Anterior cingulate cortex (tissue), 58 donors: ENCODE data around the gene MAGI1.
A peak's percentile ranks its signal among the peaks of the same experiment; 100 is the strongest.
"Not testable (repeated sequence)": the region's sequence is repeated elsewhere in the genome, so short reads cannot be mapped to it uniquely, and the experiment has no call there.

Experiments
- DNase-seq, 58 donors: peaks; one replicate each; lab custom pipeline; 2025; lab: John Stamatoyannopoulos, UW

The MAGI1 gene

DNA sequence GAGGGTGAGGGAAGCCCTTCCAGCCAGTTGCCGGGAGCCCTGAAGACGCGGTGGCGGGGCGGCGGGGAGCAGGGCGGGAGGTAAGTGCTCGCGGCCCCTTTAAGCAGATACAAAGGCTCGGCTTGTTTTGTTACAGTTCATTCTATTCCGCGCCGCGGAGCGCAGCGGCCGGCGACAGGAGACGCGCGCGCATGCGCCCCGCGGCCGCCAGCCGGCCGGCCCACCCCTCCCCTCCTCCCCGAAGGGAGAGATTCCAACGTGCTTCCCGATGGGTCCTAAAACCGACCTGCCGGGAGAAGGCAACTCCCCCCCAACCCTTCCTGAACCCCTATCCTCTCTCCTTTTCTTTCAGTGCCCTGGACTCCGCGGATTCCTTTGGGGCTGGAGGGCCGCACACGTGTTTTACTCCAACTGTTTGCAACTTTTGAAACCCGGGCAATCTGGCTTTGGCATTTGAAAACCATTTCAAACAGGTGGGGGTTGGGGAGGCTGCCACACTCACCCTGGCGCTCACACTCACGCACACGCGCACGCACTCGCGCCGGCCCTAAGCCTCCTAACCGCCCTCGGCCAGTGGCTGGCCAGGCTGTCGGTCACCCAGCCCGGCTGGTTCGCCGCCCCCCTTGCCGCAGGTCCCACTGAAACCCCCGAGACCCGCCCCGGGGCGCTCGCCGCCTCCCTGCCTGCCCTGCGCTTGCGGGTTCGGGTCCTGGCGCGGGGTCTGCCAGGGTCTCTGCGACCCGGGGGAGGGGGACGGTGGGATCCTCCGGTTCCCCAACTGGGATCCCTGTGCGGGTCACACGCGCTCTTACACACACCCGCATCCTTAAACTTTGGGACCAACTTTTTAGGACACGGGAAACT, at the start of gene MAGI1:
MAGI1 (minus strand) TSS at position 193 of the 864 bp plus-strand sequence. CDS start 610 bp downstream, outside the sequence.
- DNase-seq: peak; percentile 36 to 95 (median 90)

DNA sequence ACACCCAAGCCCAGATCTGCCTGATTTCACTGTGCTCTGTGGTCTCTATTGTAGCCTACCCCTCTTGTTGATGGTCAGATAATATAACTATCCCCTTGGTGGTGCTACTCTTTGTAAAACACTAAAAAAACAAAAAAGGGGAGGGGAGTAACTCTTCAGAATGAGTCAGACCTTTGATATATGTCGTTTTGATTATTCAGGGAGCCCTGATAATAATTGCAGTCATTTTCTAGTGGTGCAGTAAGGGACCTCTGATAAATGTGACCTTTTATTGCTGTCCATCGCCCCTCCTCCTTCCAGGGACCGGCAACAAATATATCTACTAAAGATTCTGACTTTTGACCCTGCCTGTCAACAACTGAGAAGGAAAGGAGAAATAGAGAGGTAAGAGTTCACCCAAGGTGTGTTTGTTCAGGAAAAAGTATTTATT, 45.1 kb upstream of the MAGI1 start:
- no peak for DNase-seq

DNA sequence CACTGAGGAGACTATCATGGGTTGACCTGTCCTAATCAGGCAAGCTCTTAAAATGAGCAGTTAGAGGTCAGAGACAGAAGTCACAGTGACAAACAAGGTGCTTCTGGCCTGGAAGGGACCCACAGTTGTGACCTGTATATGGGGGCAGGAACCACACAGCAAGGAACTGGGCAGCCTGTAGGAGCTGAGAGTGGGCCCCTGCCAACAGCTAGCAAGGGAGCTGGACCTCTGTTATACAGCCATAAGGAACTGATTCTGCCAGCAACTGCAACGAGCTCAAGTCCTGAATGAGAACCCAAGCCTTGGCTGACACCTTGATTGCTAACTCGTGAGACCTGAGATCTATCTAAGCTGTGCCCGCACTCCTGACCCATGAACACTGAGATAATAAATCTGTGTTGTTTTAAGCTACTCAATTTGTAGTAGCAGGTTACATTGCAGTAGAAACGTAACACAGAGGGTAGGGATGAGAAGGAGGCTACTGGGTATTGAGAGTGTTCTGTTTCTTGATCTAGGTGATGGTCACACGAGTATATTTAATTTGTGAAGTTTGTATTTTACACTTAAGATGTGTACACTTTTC, 44.5 kb upstream of the MAGI1 start:
- DNase-seq: no peak

DNA sequence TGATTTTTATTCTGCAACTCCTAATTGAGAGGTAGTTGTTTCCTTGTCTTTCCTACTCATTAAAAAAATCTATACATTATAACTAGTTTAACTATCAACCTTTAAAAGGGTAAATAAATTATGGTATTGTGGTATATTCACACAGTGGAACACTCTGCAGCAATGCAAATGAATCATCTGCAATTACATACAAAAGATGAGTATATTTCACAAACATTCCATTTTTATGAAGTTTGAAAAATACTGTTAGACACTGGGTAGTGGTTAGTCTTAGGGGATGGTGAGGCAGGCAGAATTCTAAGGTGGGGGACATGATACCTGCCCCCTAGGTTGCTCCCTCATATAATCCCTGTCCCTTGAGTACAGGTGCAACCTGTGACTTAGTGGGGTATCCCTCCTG, 44.0 kb upstream of the MAGI1 start:
- no peak for DNase-seq

DNA sequence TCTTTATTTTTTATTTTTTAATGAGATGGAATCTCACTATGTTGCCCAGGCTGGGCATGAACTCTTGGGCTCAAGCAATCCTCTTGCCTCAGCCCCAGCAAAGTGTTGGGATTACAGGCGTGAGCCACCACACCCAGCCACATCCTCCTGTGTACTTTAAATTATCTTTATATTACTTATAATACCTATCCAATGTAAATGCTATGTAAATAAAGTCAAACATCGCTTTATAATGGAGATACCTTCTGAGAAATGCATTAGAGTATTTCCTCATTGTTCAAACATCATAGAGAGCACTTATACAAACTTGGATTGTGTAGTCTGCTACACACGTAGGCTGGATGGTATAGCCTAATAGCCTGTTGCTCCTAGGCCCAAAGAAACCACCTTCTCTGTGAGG, 41.4 kb upstream of the MAGI1 start:
- no peak for DNase-seq

DNA sequence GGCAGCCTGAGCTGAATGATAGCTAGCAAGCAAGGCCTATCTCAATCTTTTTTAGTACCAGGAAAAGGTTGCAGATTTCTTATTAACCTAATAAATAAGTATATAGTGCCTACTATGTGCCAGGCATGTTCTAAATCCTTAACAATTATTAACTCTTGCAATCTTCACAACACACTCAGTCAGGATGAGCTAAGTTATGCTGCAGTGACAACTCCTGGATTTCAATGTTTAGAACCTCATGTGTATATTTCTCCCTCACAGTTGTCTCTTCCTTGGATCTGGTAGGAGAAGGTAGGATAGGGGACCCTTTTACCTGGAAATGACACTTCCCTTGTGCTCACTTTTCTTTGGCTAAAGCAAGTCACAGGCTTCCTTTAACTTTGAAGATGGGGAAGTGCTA, 39.3 kb upstream of the MAGI1 start:
- no peak for DNase-seq

DNA sequence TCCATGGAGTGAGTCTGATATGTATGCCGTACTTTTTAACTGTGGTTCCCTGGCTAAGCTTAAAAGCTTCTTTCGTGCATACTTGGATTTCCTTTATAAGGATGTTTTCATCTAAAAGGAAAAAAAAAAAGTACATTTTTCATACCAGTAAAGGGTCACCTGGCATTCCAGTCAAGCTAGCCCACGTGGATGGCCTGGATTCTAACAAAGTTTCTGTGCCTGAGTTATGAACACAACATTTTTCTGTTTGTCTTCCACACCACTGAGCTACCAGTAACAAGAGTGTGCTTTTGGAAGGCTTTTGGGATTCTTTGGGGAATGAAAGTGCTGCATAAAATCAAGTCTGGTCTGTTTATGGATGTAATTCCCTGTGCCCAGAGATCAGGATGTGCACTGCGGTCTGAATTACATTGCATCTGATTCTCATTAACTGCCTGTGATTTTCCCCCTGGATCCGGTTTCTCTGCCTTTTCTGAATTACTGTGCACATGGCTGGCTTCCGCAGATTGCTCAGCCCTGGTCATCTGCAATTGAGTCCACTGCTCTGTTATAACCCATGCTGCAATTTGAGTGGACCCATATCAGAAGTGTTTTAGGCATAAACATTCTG, 38.2 kb upstream of the MAGI1 start:
- no peak for DNase-seq

DNA sequence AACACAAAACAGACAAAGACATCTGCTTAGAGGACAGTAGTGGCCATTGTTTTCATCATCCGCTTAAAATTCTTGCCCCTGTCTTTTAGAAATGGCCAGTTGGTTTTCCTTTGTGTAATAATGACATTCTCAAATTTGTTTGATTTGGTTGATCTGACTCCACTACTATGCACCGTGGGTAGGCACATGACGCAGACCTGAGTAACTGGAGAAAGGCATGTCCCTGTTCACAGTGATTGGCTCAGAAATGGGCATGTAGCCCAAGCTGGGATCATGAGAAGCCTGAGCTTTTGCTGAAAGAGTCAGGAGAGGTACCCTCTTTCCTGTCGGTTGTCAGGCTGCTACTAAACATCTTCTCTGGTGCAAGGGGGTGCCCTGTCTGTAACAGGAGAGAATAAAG, 36.6 kb upstream of the MAGI1 start:
- no peak for DNase-seq

DNA sequence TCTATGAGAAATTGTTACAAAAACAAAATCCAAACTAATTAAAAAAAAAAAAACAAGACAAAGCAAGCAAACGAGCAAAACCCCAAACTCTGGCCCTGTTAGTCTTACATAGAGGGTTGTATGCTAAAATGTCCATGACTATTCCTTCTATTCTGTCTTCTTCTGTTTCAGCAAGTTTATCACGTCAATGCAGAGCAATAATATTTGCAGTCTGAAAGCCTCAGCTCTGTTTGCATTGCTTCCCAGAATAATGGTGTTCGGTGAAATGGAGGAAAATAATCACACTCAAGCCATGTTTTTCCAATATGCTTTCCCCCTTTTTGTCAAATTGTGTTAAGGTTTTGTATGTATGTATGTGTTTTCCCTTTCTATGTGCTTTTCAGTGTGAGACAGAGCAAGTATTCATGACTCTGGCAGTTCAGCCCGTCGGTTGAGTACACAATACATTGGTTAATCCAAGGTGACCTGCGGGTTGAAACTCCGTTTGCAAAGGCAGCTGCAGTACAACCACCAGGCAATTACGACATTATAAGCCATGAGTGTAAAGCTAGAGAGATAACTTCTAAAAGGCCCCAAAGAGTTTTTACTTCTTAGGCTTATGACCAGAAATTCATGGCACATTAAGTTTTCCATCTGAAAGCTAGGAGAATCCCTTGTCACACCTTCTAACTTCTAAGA, 34.9 kb upstream of the MAGI1 start:
- DNase-seq: no peak

DNA sequence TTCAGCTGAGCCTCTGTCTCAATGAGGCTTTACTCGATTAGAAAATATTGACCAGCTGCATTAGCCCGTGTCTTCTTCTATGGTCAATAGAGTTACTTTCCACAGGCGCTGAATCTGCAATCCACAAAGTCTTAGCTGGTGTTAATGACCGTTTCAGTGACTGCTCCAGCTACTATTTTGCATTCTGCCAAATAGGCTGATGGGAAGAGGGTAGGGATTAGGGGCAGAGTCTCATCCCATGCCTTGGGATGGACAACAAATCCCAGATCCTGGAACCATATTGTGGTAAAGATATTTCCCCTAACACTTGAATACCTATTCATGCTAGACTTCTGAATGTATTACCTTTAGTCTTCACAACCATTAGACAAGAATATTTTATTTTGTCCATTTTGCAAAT, 29.5 kb upstream of the MAGI1 start:
- DNase-seq: no peak

DNA sequence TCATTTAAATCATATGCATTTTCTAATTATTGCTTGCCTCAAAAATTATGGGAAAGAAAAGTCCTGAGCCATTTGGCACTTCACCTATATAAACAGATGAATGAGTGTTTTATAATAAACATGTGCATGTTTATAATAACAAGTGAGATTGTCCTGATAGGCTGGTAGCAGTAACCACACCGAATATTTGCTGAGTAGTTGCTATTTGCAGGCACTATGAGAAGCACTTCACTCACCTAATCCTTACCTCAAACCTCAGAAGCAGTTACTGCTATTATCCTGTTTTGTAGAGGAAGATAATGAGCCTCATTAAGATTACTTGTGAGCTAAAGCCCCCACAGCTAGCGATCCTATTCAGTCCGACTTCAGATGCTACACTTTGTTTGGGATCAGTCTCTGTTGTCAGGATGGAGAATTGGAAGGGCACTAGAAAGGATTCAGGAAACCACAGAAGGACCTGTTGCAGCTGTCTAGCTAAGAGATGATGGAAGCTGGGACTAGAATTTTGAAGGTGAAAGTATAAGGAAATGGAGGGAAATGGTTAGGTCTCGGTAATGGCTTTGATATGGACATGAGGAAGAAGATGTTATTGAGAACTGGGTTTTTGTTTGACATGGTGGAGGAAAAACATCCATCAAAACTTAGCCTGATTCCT, 28.4 kb upstream of the MAGI1 start:
- no peak for DNase-seq

DNA sequence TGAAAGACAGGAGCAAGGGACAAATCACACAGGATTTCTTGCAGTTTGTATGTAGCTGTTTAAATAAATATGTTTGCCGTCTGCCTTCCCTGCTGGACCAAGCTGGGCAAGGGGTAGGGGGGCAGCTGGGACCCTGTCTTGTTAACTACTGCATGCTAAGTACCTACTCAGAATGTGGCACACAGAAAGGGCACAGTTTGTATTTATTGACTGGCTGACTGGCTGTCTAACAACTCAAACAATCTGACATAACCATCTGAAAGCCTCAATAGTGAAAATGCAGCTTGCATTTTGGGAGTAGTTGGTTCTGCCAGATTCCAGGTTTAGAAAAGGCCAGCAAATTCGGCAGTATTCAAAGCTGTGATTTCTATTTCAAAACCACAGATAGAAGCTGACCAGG, 16.6 kb upstream of the MAGI1 start:
- no peak for DNase-seq

DNA sequence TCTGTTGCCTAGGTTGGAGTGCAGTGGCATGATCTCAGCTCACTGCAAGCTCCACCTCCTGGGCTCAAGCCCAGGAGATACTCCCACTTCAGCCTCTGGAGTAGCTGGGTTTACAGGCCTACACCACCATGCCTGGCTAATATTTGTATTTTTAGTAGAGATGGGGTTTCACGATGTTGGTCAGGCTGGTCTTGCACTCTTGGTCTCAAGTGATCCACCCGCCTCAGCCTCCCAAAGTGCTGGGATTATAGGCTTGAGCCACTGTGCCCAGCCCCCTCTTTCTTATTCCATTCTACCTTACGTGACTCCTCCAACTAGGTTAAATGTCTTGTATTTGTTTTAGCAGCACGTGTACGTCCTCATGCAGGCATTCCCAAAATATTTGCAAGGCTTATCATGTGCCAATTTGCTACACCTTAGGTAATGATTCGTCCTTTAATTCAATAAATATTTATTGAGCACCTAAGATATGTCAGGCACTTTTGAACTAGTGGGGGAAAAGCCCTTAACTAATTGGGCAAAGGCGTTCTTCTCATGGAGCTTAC, 14.9 kb upstream of the MAGI1 start:
- no peak for DNase-seq

DNA sequence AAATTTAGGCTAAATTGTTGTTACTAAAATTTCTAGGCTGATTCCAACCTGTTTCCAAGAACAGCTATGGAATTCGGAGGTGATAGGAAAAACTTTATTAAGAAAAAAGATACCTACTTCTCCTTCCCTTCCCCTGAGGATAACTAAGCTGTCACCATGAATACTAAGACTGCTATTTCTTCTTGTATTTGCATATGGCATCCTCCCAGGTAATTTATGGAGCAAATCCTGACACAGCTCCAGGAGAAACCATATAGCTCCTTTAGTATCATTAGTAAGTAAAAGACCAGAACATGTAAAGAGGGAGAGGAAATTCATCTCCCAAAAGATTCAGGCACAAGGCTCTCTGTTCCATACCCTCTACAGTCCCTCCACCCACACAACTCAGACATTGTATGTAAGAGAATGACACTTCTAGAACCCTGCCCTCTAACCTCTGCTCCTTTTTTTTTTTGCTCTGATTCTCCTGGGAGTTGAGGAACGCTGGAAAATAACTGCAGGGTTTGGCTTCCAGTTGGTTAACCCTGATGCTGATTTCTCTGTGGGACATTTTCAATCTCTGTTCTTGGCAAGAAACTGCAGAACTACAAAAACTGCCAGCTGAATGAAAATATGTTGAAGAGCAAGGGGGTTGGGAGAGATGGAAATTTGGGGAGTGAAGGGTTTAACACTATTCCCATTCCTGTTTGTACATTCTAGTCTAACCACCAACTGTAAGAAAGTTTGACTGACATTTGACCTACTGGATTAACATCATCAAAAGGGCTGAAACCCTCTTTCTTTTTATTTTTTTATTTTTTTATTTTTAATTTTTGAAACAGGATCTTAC, 14.2 kb upstream of the MAGI1 start:
- no peak for DNase-seq

DNA sequence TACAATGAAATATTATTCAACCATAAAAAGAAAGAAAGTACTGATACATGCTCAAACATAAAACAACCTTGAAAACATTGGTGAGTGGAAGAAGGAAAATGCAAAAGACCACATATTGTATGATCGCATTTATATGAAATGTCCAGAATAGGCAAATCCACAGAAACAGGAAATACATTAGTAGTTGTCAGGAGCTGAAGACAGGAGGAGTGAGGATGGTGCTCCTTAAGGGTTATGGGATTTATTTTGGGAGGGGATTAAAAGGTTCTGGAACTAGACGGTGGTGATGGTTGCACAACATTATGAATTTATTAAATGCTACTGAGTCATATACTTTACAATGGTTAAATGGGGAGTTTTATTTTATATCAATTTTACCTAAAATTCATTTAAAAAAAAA, 12.1 kb upstream of the MAGI1 start:
- no peak for DNase-seq

DNA sequence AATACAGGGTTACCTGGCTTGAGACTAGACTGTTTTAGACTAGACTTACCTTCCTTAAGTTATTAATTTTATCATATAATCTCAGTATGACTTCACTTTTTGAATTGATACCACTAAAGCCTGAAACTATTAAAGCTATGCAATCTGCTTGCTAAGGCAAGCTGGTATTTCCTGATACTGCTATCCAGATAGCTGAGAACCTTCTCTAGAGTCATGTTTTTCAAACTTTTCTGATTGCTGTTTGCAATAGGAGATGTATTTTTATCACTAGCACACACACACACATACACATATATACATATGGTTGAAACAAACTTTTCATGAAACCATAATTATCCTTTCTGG, 9.3 kb upstream of the MAGI1 start:
- DNase-seq: no peak

DNA sequence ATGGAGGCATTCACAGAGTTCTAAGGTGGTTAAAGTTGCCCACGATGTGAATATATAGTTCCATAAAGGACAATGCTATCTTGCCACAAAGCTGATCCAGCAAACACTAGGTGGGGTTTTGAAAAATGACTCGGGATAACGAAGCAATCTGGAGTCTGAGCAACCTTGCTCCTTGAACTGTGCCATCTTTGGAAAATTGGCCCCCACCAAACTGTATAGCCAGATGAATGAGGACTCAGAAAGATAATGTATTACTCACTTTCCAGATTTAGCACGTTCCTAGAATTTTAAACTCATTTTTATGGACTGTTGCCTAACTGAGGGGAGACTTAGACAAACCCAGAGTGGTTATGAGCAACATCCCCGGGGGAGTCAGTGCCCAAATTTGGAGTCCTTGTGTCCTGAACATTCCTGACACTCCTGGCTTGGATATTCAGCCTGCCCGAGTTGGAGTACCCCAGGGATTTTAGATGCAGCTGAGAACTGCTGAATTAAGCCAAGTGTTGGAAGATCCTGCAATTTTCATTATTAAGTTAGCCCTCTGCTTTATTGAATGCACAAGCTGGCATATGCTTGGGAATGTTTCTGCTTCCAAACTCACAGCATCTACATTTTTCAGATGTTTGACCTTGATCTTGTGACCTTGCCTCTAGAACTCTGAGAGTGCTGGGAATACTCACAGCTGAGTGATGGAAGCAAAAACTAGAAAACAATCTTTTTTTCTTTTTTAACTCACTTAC, 8.8 kb upstream of the MAGI1 start:
- no peak for DNase-seq

DNA sequence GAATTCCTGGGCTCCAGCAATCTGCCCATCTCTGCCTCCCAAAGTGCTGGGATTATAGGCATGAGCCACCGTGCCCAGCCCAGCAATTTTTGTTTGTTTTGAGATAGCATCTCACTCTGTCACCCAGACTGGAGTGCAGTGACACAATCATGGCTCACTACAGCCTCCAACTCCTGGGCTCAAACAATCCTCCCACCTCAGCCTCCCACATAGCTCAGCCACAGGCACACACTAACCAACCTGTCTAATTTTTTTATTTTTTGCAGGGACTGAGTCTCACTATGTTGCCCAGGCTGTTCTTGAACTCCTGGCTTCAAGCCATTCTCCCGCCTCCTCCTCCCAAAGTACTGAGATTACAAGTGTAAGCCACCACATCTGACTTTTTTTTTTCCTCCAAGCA, 7.6 kb upstream of the MAGI1 start:
- not testable (repeated sequence) for DNase-seq

DNA sequence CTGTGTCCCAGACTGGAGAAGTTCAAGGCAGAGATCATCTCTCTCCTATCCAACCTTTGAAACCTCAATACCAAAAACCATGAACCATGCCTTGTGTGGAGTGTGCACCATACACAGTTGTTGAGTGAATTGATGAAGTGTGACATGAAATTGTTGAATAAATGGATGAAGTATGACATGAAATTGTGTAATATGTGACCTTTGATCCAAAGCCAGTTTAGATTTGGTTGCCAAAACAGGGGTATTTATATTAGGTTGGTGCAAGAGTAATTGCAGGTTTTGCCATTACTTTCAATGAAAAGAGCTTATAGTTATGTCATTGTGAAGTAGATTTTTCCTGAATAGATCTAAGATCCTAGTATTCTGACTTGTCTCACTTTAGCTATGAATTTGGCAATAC, 3.1 kb upstream of the MAGI1 start:
- no peak for DNase-seq
